CD14-positive monocyte (primary cell): ENCODE results near the gene SLC2A4RG. TPM values are rescaled to one million over a fixed set of nuclear protein-coding genes. Genes with fewer than 3 reads are reported as not detected.

Source experiments
- DNase-seq, 3 donors: peaks; one replicate each; pipeline ENCODE4 v3.0.0-alpha.2; 2011 to 2022
- H2AFZ ChIP-seq: 2 replicates; pipeline ENCODE4 v1.6.0; 2012; ENCODE audit warnings: mild to moderate bottlenecking, low read depth, low read length, inconsistent platforms; ENCODE audit not compliant: insufficient read depth, poor library complexity, severe bottlenecking
- H3K27ac ChIP-seq, 2 donors: 1 replicate in 1 of 2; 2 replicates in 1 of 2; pipeline ENCODE4 v1.5.1; 2012 to 2013; ENCODE audit warnings: low read length in 2 of 2, control low read depth in 1 of 2, inconsistent platforms in 1 of 2, low read depth in 1 of 2, mild to moderate bottlenecking in 1 of 2
- H3K27me3 ChIP-seq, 2 donors: one replicate each; pipeline versions ENCODE4 v1.6.0 to v1.6.1; 2011 to 2013; ENCODE audit warnings: low read length in 2 of 2; ENCODE audit not compliant: control insufficient read depth in 2 of 2, insufficient read depth in 2 of 2
- H3K36me3 ChIP-seq, 2 donors: replicated peaks in 1 of 2; 1 replicate in 1 of 2; 2 replicates in 1 of 2; pipeline versions ENCODE4 v1.5.1 to v1.6.1; 2012 to 2013; ENCODE audit warnings: low read length in 2 of 2, control low read depth in 1 of 2, inconsistent platforms in 1 of 2, mild to moderate bottlenecking in 1 of 2; ENCODE audit not compliant: insufficient read depth in 2 of 2, control insufficient read depth in 1 of 2
- H3K4me1 ChIP-seq, 2 donors: 1 replicate in 1 of 2; 2 replicates in 1 of 2; pipeline versions ENCODE4 v1.5.1 to v1.6.1; 2012 to 2013; ENCODE audit warnings: low read length in 2 of 2, control low read depth in 1 of 2, inconsistent platforms in 1 of 2, mild to moderate bottlenecking in 1 of 2, moderate library complexity in 1 of 2; ENCODE audit not compliant: insufficient read depth in 2 of 2, control insufficient read depth in 1 of 2
- H3K4me2 ChIP-seq: replicated peaks from 2 replicates; pipeline ENCODE3; 2012; ENCODE audit warnings: low read length, moderate library complexity, mild to moderate bottlenecking; ENCODE audit not compliant: poor library complexity, severe bottlenecking; ENCODE audit errors: extremely low read depth
- H3K4me3 ChIP-seq, 3 experiments: fragments of 200-600 bp in 1 of 3; sonication (generic) in 1 of 3; replicated peaks in 1 of 3; 1 replicate in 2 of 3; 2 replicates in 1 of 3; pipeline ENCODE4 v1.5.1; 2011 to 2013; ENCODE audit warnings: low read length in 3 of 3, mild to moderate bottlenecking in 3 of 3, control low read depth in 2 of 3, low read depth in 2 of 3, inconsistent platforms in 1 of 3, moderate library complexity in 1 of 3
- H3K79me2 ChIP-seq: 2 replicates; pipeline ENCODE4 v1.6.0; 2012; ENCODE audit warnings: mild to moderate bottlenecking, control low read depth, inconsistent platforms, low read length, moderate library complexity; ENCODE audit not compliant: insufficient read depth
- H3K9ac ChIP-seq: 2 replicates; pipeline ENCODE4 v1.6.0; 2017; ENCODE audit warnings: low read length, mild to moderate bottlenecking; ENCODE audit not compliant: insufficient read depth, poor library complexity, severe bottlenecking
- H3K9me3 ChIP-seq, 2 donors: replicated peaks in 1 of 2; 1 replicate in 1 of 2; 2 replicates in 1 of 2; pipeline versions ENCODE4 v1.5.1 to v1.6.1; 2012 to 2013; ENCODE audit warnings: low read length in 2 of 2, control low read depth in 1 of 2; ENCODE audit not compliant: control insufficient read depth in 1 of 2, insufficient read depth in 1 of 2
- H4K20me1 ChIP-seq: 2 replicates; pipeline ENCODE4 v1.6.0; 2012; ENCODE audit warnings: mild to moderate bottlenecking, low read length, control low read depth, moderate library complexity; ENCODE audit not compliant: insufficient read depth
- H3K27ac Mint-ChIP-seq, 7 donors: one replicate each; pipeline ENCODE4 v1.8.0; 2020; ENCODE audit warnings: mild to moderate bottlenecking in 7 of 7, mixed read lengths in 7 of 7, moderate library complexity in 6 of 7, inconsistent platforms in 2 of 7
- H3K27me3 Mint-ChIP-seq, 3 donors: one replicate each; pipeline ENCODE4 v1.8.0; 2021 to 2022; ENCODE audit warnings: low read depth in 3 of 3, mild to moderate bottlenecking in 3 of 3, mixed read lengths in 3 of 3, moderate library complexity in 3 of 3, inconsistent platforms in 1 of 3
- H3K36me3 Mint-ChIP-seq, 2 donors: one replicate each; pipeline ENCODE4 v1.8.0; 2020; ENCODE audit warnings: mixed read lengths in 2 of 2, inconsistent platforms in 1 of 2, mild to moderate bottlenecking in 1 of 2
- H3K4me1 Mint-ChIP-seq: one replicate; pipeline ENCODE4 v1.8.0; 2020; ENCODE audit warnings: mild to moderate bottlenecking, mixed read lengths
- H3K4me3 Mint-ChIP-seq, 2 donors: one replicate each; pipeline ENCODE4 v1.8.0; 2020; ENCODE audit warnings: mild to moderate bottlenecking in 2 of 2, mixed read lengths in 2 of 2, moderate library complexity in 1 of 2
- H3K9me3 Mint-ChIP-seq, 7 donors: one replicate each; pipeline ENCODE4 v1.8.0; 2020 to 2022; ENCODE audit warnings: mixed read lengths in 7 of 7, mild to moderate bottlenecking in 6 of 7, moderate library complexity in 6 of 7, inconsistent platforms in 2 of 7
- CTCF ChIP-seq: fragments of 200-600 bp; IDR thresholded peaks from one replicate; pipeline ENCODE4 v1.8.0; 2022; ENCODE audit warnings: antibody characterized with exemption, mild to moderate bottlenecking
- WGBS: methylation state at CpG from one replicate; pipeline ENCODE4 v1.1.5; 2013; ENCODE audit warnings: missing lambda C conversion rate; ENCODE audit not compliant: insufficient coverage; 5-methylcytosine and 5-hydroxymethylcytosine counted together
- intact Hi-C, 2 donors: fragments of 100-400 bp; cut with micrococcal nuclease; formaldehyde crosslinking; loops; one replicate each; pipeline versions ENCODE4 v1.15.0 to v1.15.1; 2023
- polyA plus RNA-seq, 3 donors: library from polyadenylated mRNA; depleted of rRNA in 1 of 3; unstranded in 2 of 3; stranded (reverse) in 1 of 3; fragments of 300-500 nt in 2 of 3; fragments of >200 nt in 1 of 3; fragmentation: Illumina TruSeq in 2 of 3; gene quantifications; 1 replicate in 2 of 3; 2 replicates in 1 of 3; pipeline ENCODE4 v1.2.3, GENCODE V29; 2012 to 2021

SLC2A4RG gene
- polyA plus RNA-seq, 3 donors, result 0.46 to 21.0 (median 1.5) TPM

GRCh38 chr20:63759377-63759901 is 19.9 kb downstream of the SLC2A4RG start:
- no peak for DNase-seq
- Histone ChIP-seq H3K9ac (no peak overlapping the region), H2AFZ (no peak overlapping the region), H3K36me3 (no peaks in the 10 kb centered on the region), H3K9me3 (no peaks in the 10 kb centered on the region), H3K4me2 (no peak overlapping the region), H3K4me1 (no peaks in the 10 kb centered on the region), H3K27ac (no peak overlapping the region), H3K79me2 (no peaks in the 10 kb centered on the region), H3K4me3 (no peak overlapping the region), H4K20me1 (no peaks in the 10 kb centered on the region), H3K27me3 (no peaks in the 10 kb centered on the region)
- H3K4me3 Mint-ChIP-seq, result peak overlapping the region in 1 of 2 donors; percentile 30
- WGBS, result no CpG with 5 or more reads among the region's 7 CpGs
- H3K27me3 Mint-ChIP-seq, result peaks cover 4 to 11% (median 5%) of the 10 kb centered on the region in 3 donors
- intact Hi-C loops, result no loop called here
- no peaks in the 10 kb centered on the region for H3K36me3 Mint-ChIP-seq
- TF ChIP-seq CTCF, result no peak
- peaks cover 0 to under 1% (median 0%) of the 10 kb centered on the region in 7 donors for H3K9me3 Mint-ChIP-seq
- H3K27ac Mint-ChIP-seq, result no peak overlapping the region
- peaks cover 3% of the 10 kb centered on the region for H3K4me1 Mint-ChIP-seq

- TF ChIP-seq CTCF, result no peak
- no peaks in the 10 kb centered on the region for H4K20me1 ChIP-seq
- WGBS, result 89% methylated on average over 9 of the region's 16 CpGs
Measured at GRCh38 chr20:63765082-63765873, 25.7 kb downstream of the SLC2A4RG start.

More at GRCh38 chr20:63765082-63765873, 25.7 kb downstream of the SLC2A4RG start:
- Histone ChIP-seq H3K36me3 (no peaks in the 10 kb centered on the region), H3K79me2 (no peaks in the 10 kb centered on the region), H3K9me3 (no peaks in the 10 kb centered on the region), H3K4me2 (no peak overlapping the region), H2AFZ (no peak overlapping the region), H3K9ac (no peak overlapping the region), H3K4me3 (no peak overlapping the region), H3K4me1 (no peaks in the 10 kb centered on the region), H3K27me3 (no peaks in the 10 kb centered on the region), H3K27ac (no peak overlapping the region)
- H3K27me3 Mint-ChIP-seq, result peaks cover 0 to 15% (median 6%) of the 10 kb centered on the region in 3 donors
- no peaks in the 10 kb centered on the region for H3K4me1 Mint-ChIP-seq
- no peak overlapping the region for H3K27ac Mint-ChIP-seq
- no peak for DNase-seq
- intact Hi-C loops, result no loop called here
- H3K4me3 Mint-ChIP-seq, result no peak overlapping the region
- peaks cover 0 to 4% (median 0%) of the 10 kb centered on the region in 7 donors for H3K9me3 Mint-ChIP-seq
- H3K36me3 Mint-ChIP-seq, result no peaks in the 10 kb centered on the region
